Neuronal stem cell (in vitro differentiated cells): Measurements from ENCODE around the gene DPEP1.

Source experiments
- DNase-seq: peaks from one replicate; pipeline ENCODE4 v3.0.0-alpha.2; 2013; ENCODE audit warnings: low spot score
- H2AFZ ChIP-seq: one replicate; pipeline ENCODE4 v1.6.1; 2013; ENCODE audit warnings: mild to moderate bottlenecking, low read length, inconsistent platforms
- H2AK5ac ChIP-seq: 2 replicates; pipeline ENCODE4 v1.6.1; 2013; ENCODE audit warnings: low read depth, mild to moderate bottlenecking, inconsistent platforms, low read length, moderate library complexity, mixed read lengths
- H2BK120ac ChIP-seq: 2 replicates; pipeline ENCODE4 v1.6.1; 2013; ENCODE audit warnings: low read depth, mild to moderate bottlenecking, inconsistent platforms, low read length, moderate library complexity, mixed read lengths
- H2BK12ac ChIP-seq: one replicate; pipeline ENCODE4 v1.6.1; 2013; ENCODE audit warnings: low read length, inconsistent platforms
- H2BK15ac ChIP-seq: 2 replicates; pipeline ENCODE4 v1.6.1; 2013; ENCODE audit warnings: mild to moderate bottlenecking, low read length, inconsistent platforms, mixed read lengths
- H2BK5ac ChIP-seq: one replicate; pipeline ENCODE4 v1.6.1; 2013; ENCODE audit warnings: inconsistent platforms, mild to moderate bottlenecking, low read length, moderate library complexity
- H3K14ac ChIP-seq: one replicate; pipeline ENCODE4 v1.6.1; 2013; ENCODE audit warnings: low read length, inconsistent platforms
- H3K18ac ChIP-seq: 2 replicates; pipeline ENCODE4 v1.6.1; 2013; ENCODE audit warnings: low read length, inconsistent platforms
- H3K23ac ChIP-seq: 2 replicates; pipeline ENCODE4 v1.6.1; 2013; ENCODE audit warnings: low read depth, mild to moderate bottlenecking, mixed read lengths, low read length, inconsistent platforms; ENCODE audit not compliant: poor library complexity
- H3K27ac ChIP-seq: replicated peaks from 3 replicates; pipeline ENCODE4 v1.5.1; 2013; ENCODE audit warnings: low read length, inconsistent platforms
- H3K27me3 ChIP-seq, 3 experiments: 2 replicates each; pipeline ENCODE4 v1.6.1; 2013; ENCODE audit warnings: low read length in 3 of 3, mild to moderate bottlenecking in 2 of 3, inconsistent platforms in 1 of 3, low read depth in 1 of 3, mixed read lengths in 1 of 3, moderate library complexity in 1 of 3; ENCODE audit not compliant: control insufficient read depth in 3 of 3, insufficient read depth in 3 of 3
- H3K36me3 ChIP-seq, 2 donors: replicated peaks in 1 of 2; 2 replicates each; pipeline ENCODE4 v1.6.1; 2013; ENCODE audit warnings: low read length in 2 of 2; ENCODE audit not compliant: control insufficient read depth in 2 of 2, insufficient read depth in 2 of 2
- H3K4ac ChIP-seq: 2 replicates; pipeline ENCODE4 v1.6.1; 2013; ENCODE audit warnings: inconsistent platforms, mild to moderate bottlenecking, low read length, moderate library complexity
- H3K4me1 ChIP-seq, 2 donors: 1 replicate in 1 of 2; 2 replicates in 1 of 2; pipeline ENCODE4 v1.6.1; 2013; ENCODE audit warnings: low read length in 2 of 2, low read depth in 1 of 2; ENCODE audit not compliant: control insufficient read depth in 2 of 2, insufficient read depth in 1 of 2
- H3K4me2 ChIP-seq: one replicate; pipeline ENCODE4 v1.6.1; 2013; ENCODE audit warnings: mild to moderate bottlenecking, low read length, inconsistent platforms; ENCODE audit not compliant: insufficient read depth, poor library complexity, severe bottlenecking
- H3K4me3 ChIP-seq, 2 donors: 2 replicates each; pipeline ENCODE4 v1.5.1; 2013; ENCODE audit warnings: low read length in 2 of 2, mild to moderate bottlenecking in 2 of 2, inconsistent platforms in 1 of 2, moderate library complexity in 1 of 2
- H3K79me1 ChIP-seq: one replicate; pipeline ENCODE4 v1.6.1; 2013; ENCODE audit warnings: low read depth, mild to moderate bottlenecking, inconsistent platforms, low read length, moderate library complexity
- H3K9ac ChIP-seq: one replicate; pipeline ENCODE4 v1.6.1; 2013; ENCODE audit warnings: mild to moderate bottlenecking, low read depth, low read length, inconsistent platforms; ENCODE audit not compliant: poor library complexity
- H3K9me3 ChIP-seq, 2 donors: replicated peaks in 1 of 2; 2 replicates each; pipeline versions ENCODE3 to v1.6.1; 2013; ENCODE audit warnings: low read length in 2 of 2, mild to moderate bottlenecking in 2 of 2, inconsistent platforms in 1 of 2, low read depth in 1 of 2, mixed read lengths in 1 of 2, moderate library complexity in 1 of 2; ENCODE audit not compliant: control insufficient read depth in 2 of 2, insufficient read depth in 1 of 2
- H4K8ac ChIP-seq: one replicate; pipeline ENCODE4 v1.6.1; 2013; ENCODE audit warnings: low read depth, mild to moderate bottlenecking, inconsistent platforms, low read length, moderate library complexity
- H4K91ac ChIP-seq: one replicate; pipeline ENCODE4 v1.6.1; 2013; ENCODE audit warnings: low read length, low read depth, mild to moderate bottlenecking, inconsistent platforms; ENCODE audit not compliant: poor library complexity
- WGBS, 2 donors: extraction: QIAGEN DNeasy Blood & Tissue Kit; methylation state at CpG; one replicate each; pipeline ENCODE4 v1.1.7; 2013; ENCODE audit warnings: missing lambda C conversion rate in 2 of 2, mixed read lengths in 1 of 2; ENCODE audit not compliant: insufficient read length in 2 of 2, insufficient replicate concordance in 1 of 2; ENCODE audit errors: extremely low coverage in 2 of 2; 5-methylcytosine and 5-hydroxymethylcytosine counted together

Gene DPEP1

DNA sequence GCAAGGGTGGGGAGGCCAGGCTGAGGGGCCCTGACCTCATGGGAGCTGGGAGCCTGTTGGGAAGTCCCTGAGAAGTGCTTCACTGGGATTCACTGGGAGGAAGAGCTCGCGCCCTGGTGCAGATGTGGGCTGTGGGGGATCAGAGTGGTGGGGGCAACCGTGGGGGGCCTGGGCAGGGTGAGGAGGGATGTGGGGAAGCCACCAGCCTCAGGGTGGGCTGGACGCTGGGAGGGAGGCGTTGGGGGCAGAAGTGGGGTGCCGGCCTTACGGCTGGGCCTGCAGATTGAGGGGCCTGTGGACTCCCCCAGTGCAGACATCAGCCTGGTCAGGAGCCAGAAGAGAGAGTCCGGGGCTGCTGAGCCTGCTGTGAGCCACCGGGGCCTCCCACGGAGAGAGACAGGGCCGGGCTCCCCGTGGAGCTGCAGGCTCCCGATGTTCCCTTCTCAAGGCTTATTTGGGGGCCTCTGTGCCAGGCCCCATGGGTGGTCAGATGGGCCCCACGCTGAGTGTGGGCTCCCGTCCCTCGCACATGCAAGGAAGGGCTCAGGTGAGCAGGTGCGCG lies 7.8 kb downstream of the DPEP1 start:
- Histone ChIP-seq H3K23ac (peak overlapping the region; percentile 89), H2AK5ac (peak overlapping the region; percentile 60), H3K4me2 (no peak overlapping the region), H3K4me3 (no peak overlapping the region), H3K9me3 (no peaks in the 10 kb centered on the region), H3K9ac (peak overlapping the region; percentile 12), H3K18ac (peak overlapping the region; percentile 74), H2BK12ac (peak overlapping the region; percentile 59), H3K4ac (no peak overlapping the region), H3K4me1 (peaks cover 25 to 28% of the 10 kb centered on the region in 2 donors), H4K8ac (no peak overlapping the region), H2BK120ac (no peak overlapping the region), H3K27ac (no peak overlapping the region), H3K14ac (peak overlapping the region; percentile 66), H4K91ac (no peak overlapping the region), H2BK5ac (no peak overlapping the region), H3K27me3 (no peaks in the 10 kb centered on the region), H3K36me3 (no peaks in the 10 kb centered on the region), H2AFZ (no peak overlapping the region), H3K79me1 (peaks cover 2% of the 10 kb centered on the region), H2BK15ac (no peak overlapping the region)
- WGBS, 2 donors = no CpG with 5 or more reads among the region's 18 CpGs
- DNase-seq = no peak

DNA sequence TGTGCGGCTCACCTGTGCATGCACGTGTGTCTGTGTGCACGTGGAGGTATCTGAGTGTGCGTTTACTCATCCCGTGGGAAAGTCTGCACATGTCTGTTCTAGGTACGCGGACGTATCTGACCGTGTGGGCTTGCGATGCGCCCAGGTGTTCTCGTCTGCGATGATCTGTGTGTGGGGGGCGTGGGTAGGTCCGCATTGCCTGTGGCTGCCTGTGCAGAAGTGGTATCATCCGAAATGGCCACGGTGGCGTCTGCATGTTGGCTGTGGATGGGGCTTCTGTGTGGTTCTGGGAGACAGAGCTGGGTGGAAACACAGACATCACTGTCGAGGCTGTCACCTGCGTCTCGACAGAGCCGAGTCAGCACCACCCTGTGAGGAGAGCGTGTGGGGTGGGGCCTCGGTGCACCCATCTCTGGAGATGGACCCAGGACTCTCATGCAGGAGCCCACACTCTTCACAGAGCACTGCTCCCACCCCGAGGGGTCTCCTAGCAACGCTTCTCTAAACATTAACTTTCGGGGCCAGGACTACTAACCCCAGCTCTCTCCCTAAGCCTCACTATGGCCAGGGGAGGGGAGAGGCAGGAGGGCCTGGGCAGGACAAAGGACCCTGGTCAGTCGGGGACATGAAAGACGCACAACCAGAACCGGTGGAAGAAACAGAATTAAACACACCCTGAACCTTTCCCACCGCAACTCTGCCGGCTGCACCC lies 8.4 kb downstream of the DPEP1 start:
- peak overlapping the region; percentile 89 for H3K23ac ChIP-seq
- H3K27me3 ChIP-seq = no peaks in the 10 kb centered on the region
- peak overlapping the region; percentile 93 for H3K4ac ChIP-seq
- peaks cover 2% of the 10 kb centered on the region for H3K79me1 ChIP-seq
- H2AFZ ChIP-seq = no peak overlapping the region
- H3K14ac ChIP-seq = peak overlapping the region; percentile 66
- H3K4me1 ChIP-seq = peaks cover 25 to 28% of the 10 kb centered on the region in 2 donors
- H2AK5ac ChIP-seq = peak overlapping the region; percentile 60
- DNase-seq = no peak
- H4K8ac ChIP-seq = no peak overlapping the region
- H4K91ac ChIP-seq = no peak overlapping the region
- H3K36me3 ChIP-seq = no peaks in the 10 kb centered on the region
- H2BK12ac ChIP-seq = peak overlapping the region; percentile 59
- no peak overlapping the region for H3K27ac ChIP-seq
- no peak overlapping the region for H3K4me3 ChIP-seq
- peak overlapping the region; percentile 67 for H2BK120ac ChIP-seq
- H3K4me2 ChIP-seq = no peak overlapping the region
- peak overlapping the region; percentile 74 for H3K18ac ChIP-seq
- no CpG with 5 or more reads among the region's 32 CpGs for WGBS, 2 donors
- H2BK5ac ChIP-seq = no peak overlapping the region
- H3K9ac ChIP-seq = peak overlapping the region; percentile 12
- H3K9me3 ChIP-seq = no peaks in the 10 kb centered on the region
- H2BK15ac ChIP-seq = peak overlapping the region; percentile 77

DNA sequence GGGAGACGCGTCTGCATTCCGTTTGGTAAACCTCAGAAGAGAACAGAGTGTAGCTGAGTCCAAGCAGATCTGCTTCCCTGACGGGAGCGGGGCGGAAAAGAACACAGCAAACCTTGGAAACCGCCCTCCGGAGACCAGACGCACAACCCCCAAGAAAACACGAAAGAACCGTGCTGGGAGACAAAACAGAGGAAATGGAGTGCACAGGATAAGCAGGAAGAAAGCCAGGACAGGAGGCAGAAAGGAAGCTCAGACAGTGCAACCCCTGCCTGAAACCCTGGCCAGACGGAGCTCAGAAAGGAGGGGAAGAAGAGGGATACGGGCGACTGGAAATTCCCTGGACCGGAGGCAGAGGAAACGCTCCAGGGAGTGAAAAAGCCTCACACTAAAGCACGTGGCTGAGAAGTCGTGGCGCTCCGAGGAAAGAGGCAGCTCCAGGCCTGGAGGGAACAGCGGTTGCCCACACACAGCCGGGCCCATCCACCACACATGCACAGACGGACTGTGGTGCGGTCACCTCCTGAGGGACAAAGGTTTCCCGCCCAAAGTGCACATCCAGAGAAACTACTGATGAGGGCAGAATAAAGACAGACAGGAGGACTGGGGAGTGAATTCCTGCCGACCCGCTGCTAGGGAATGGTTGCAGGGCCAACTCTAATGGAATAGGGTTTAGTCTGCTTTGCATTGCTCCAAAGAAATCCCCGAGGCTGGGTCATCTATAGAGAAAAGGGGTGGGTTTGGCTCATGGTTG lies 10.2 kb downstream of the DPEP1 start:
- Histone ChIP-seq H3K4me3 (no peak overlapping the region), H3K9me3 (no peaks in the 10 kb centered on the region), H4K91ac (no peak overlapping the region), H3K4ac (no peak overlapping the region), H3K4me2 (no peak overlapping the region), H3K23ac (no peak overlapping the region), H3K9ac (no peak overlapping the region), H2AK5ac (no peak overlapping the region), H3K14ac (no peak overlapping the region), H2BK15ac (no peak overlapping the region), H3K36me3 (no peaks in the 10 kb centered on the region), H4K8ac (no peak overlapping the region), H3K27me3 (no peaks in the 10 kb centered on the region), H2BK5ac (no peak overlapping the region), H2AFZ (peak overlapping the region; percentile 66), H3K18ac (peak overlapping the region; percentile 20), H2BK120ac (no peak overlapping the region), H2BK12ac (no peak overlapping the region), H3K79me1 (peaks cover 2% of the 10 kb centered on the region), H3K27ac (peak overlapping the region; percentile 3), H3K4me1 (peaks cover 25 to 28% of the 10 kb centered on the region in 2 donors)
- no peak for DNase-seq
- no CpG with 5 or more reads among the region's 28 CpGs for WGBS, 2 donors
